GM12873 (cell line): ENCODE measurements around the gene PAK5.

ENCODE experiments used
- CTCF ChIP-seq: IDR thresholded peaks from 2 replicates; pipeline ENCODE4 v1.5.1; 2012; ENCODE audit warnings: low read depth, mild to moderate bottlenecking, moderate library complexity, low read length, control low read depth; ENCODE audit not compliant: insufficient read depth; ENCODE audit errors: missing control alignments

The PAK5 gene

GRCh38 chr20:9509246-9509645 is 329.6 kb downstream of the PAK5 start:
- TF ChIP-seq CTCF, result no peak

GRCh38 chr20:9508696-9509178 is 330.1 kb downstream of the PAK5 start:
- no peak for TF ChIP-seq CTCF

- no peak for TF ChIP-seq CTCF
Observed at GRCh38 chr20:9508240-9508661, 330.6 kb downstream of the PAK5 start.

- TF ChIP-seq CTCF, result no peak
Observed at GRCh38 chr20:9507544-9508239, 331.2 kb downstream of the PAK5 start.

GRCh38 chr20:9506964-9507369 is 331.9 kb downstream of the PAK5 start:
- TF ChIP-seq CTCF, result no peak

- TF ChIP-seq CTCF, result no peak
Observed at GRCh38 chr20:9506280-9506821, 332.5 kb downstream of the PAK5 start.

GRCh38 chr20:9503526-9504245 is 335.2 kb downstream of the PAK5 start:
- peak; percentile 11 for TF ChIP-seq CTCF
